GM21515 (cell line): ENCODE data around the gene TBPL2.

Source experiments
- ATAC-seq: cut with Tn5 transposase; IDR thresholded peaks from one replicate; pipeline ENCODE4 v1.9.1; 2021; ENCODE audit not compliant: unreplicated experiment

TBPL2 gene

GRCh38 chr14:55372825-55373224 lies 67.6 kb downstream of the TBPL2 start:
- ATAC-seq = no peak

- ATAC-seq = no peak
These were observed 68.0 kb downstream of the TBPL2 start for GRCh38 chr14:55372423-55372822.

- no peak for ATAC-seq
These were observed 69.4 kb downstream of the TBPL2 start for GRCh38 chr14:55370883-55371455.

GRCh38 chr14:55366271-55366670 lies 74.1 kb downstream of the TBPL2 start:
- ATAC-seq = no peak
